Keratinocyte (primary cell): ENCODE measurements around the gene DDX5. TPM values are rescaled to one million over a fixed set of nuclear protein-coding genes. Genes with fewer than 3 reads are reported as not detected.

Source experiments
- DNase-seq: peaks from one replicate; pipeline ENCODE4 v3.0.0-alpha.2; 2011; ENCODE audit warnings: low read depth, missing footprints, low spot score
- FAIRE-seq: peaks from 2 replicates; lab custom pipeline; 2011; peaks lifted over from hg19 to GRCh38; lab: Jason Lieb, UNC
- H2AFZ ChIP-seq: 2 replicates; pipeline ENCODE4 v1.6.0; 2012; ENCODE audit warnings: low read length, control low read depth, inconsistent platforms; ENCODE audit not compliant: control insufficient read depth
- H3K27ac ChIP-seq: 2 replicates; pipeline ENCODE4 v1.5.1; 2011; ENCODE audit warnings: low read length; ENCODE audit not compliant: control insufficient read depth, insufficient read depth
- H3K27me3 ChIP-seq: 3 replicates; pipeline ENCODE4 v1.6.0; 2011; ENCODE audit warnings: low read length; ENCODE audit not compliant: control insufficient read depth, insufficient read depth; ENCODE audit errors: extremely low read depth
- H3K36me3 ChIP-seq, 2 experiments: 2 replicates in 1 of 2; 3 replicates in 1 of 2; pipeline ENCODE4 v1.5.1; 2011; ENCODE audit warnings: low read length in 2 of 2, mild to moderate bottlenecking in 1 of 2; ENCODE audit not compliant: control insufficient read depth in 2 of 2, insufficient read depth in 2 of 2; ENCODE audit errors: extremely low read depth in 1 of 2
- H3K4me1 ChIP-seq: 3 replicates; pipeline ENCODE4 v1.5.1; 2011; ENCODE audit warnings: low read length; ENCODE audit not compliant: control insufficient read depth, insufficient read depth; ENCODE audit errors: extremely low read depth
- H3K4me2 ChIP-seq: 3 replicates; pipeline ENCODE4 v1.6.0; 2011; ENCODE audit warnings: low read depth, low read length; ENCODE audit not compliant: control insufficient read depth, insufficient read depth; ENCODE audit errors: extremely low read depth
- H3K4me3 ChIP-seq, 3 experiments: fragments of 200-600 bp in 1 of 3; sonication (generic) in 1 of 3; 2 replicates in 2 of 3; 3 replicates in 1 of 3; pipeline ENCODE4 v1.5.1; 2011 to 2016; ENCODE audit warnings: low read length in 3 of 3, mild to moderate bottlenecking in 3 of 3, control low read depth in 2 of 3, inconsistent platforms in 1 of 3, low read depth in 1 of 3, mixed read lengths in 1 of 3, mixed run types in 1 of 3, moderate library complexity in 1 of 3; ENCODE audit not compliant: control insufficient read depth in 2 of 3, insufficient read depth in 2 of 3; ENCODE audit errors: extremely low read depth in 1 of 3
- H3K79me2 ChIP-seq: 2 replicates; pipeline ENCODE4 v1.6.0; 2012; ENCODE audit warnings: low read length; ENCODE audit not compliant: control insufficient read depth, insufficient read depth
- H3K9ac ChIP-seq: 3 replicates; pipeline ENCODE4 v1.6.0; 2011; ENCODE audit warnings: low read length; ENCODE audit not compliant: control insufficient read depth, insufficient read depth; ENCODE audit errors: extremely low read depth
- H3K9me1 ChIP-seq: 3 replicates; pipeline ENCODE4 v1.6.0; 2011; ENCODE audit warnings: low read length; ENCODE audit not compliant: control insufficient read depth, insufficient read depth; ENCODE audit errors: extremely low read depth
- H3K9me3 ChIP-seq: 2 replicates; pipeline ENCODE4 v1.5.1; 2012; ENCODE audit warnings: low read depth, low read length; ENCODE audit not compliant: control insufficient read depth
- H4K20me1 ChIP-seq: 3 replicates; pipeline ENCODE4 v1.6.0; 2011; ENCODE audit warnings: low read length; ENCODE audit not compliant: control insufficient read depth, insufficient read depth; ENCODE audit errors: extremely low read depth
- EZH2 ChIP-seq: IDR thresholded peaks from one replicate; pipeline ENCODE4 v1.6.1; 2012; ENCODE audit warnings: inconsistent platforms, mild to moderate bottlenecking, low read length, moderate library complexity
- dilution Hi-C: fragments of 300-500 bp; cut with MboI; formaldehyde crosslinking; loops from one replicate; pipeline ENCODE4 v1.7.0; 2020; ENCODE audit warnings: low sequenced_read_pairs; ENCODE audit not compliant: extremely low pct_ligation_motif_present
- polyA plus RNA-seq, 5 experiments: library from polyadenylated mRNA; depleted of rRNA in 3 of 5; stranded (reverse) in 3 of 5; stranded (forward) in 1 of 5; unstranded in 1 of 5; fragments of >200 nt; gene quantifications; 1 replicate in 1 of 5; 2 replicates in 3 of 5; 3 replicates in 1 of 5; pipeline versions ENCODE4 v1.2.1 to v1.2.3, GENCODE V29; 2011 to 2012; ENCODE audit warnings: missing spikeins in 2 of 5, low read depth in 1 of 5, low replicate concordance in 1 of 5
- TF ChIP-seq, protein P1 (sequence below), 3 experiments: IDR thresholded peaks in 1 of 3; conservative IDR thresholded peaks in 1 of 3; optimal IDR thresholded peaks in 1 of 3; 2 replicates in 2 of 3; 3 replicates in 1 of 3; pipeline versions ENCODE3 to v1.5.1; 2011; ENCODE audit warnings: low read length in 3 of 3, mild to moderate bottlenecking in 3 of 3, moderate library complexity in 2 of 3, control low read depth in 1 of 3, inconsistent platforms in 1 of 3; ENCODE audit not compliant: insufficient read depth in 2 of 3; ENCODE audit errors: extremely low read depth in 1 of 3

DDX5 gene
- polyA plus RNA-seq, 1 donor (not counting 4 experiments of a cell fraction or from before 2014, with no cell fraction given): 793 TPM

DNA sequence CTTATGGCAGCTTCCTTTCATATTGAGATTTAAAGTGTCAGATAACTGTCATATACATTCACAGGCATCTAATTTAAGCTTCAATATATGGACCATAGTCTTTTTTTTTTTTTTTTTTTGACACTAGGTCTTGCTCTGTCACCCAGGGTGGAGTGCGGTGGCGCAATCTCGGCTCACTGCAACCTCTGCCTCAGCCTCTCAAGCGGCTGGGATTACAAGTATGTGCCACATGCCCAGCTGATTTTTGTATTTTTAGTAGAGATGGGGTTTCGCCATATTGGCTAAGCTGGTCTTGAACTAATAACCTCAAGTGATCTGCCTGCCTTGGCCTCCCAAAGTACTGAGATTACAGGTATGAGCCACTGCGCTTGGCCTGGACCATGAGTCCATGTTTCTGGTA is 14.3 kb upstream of the DDX5 start:
- H3K4me2 ChIP-seq: no peak overlapping the region
- DNase-seq: no peak
- no peak for TF ChIP-seq EZH2
- TF ChIP-seq, protein P1, sequence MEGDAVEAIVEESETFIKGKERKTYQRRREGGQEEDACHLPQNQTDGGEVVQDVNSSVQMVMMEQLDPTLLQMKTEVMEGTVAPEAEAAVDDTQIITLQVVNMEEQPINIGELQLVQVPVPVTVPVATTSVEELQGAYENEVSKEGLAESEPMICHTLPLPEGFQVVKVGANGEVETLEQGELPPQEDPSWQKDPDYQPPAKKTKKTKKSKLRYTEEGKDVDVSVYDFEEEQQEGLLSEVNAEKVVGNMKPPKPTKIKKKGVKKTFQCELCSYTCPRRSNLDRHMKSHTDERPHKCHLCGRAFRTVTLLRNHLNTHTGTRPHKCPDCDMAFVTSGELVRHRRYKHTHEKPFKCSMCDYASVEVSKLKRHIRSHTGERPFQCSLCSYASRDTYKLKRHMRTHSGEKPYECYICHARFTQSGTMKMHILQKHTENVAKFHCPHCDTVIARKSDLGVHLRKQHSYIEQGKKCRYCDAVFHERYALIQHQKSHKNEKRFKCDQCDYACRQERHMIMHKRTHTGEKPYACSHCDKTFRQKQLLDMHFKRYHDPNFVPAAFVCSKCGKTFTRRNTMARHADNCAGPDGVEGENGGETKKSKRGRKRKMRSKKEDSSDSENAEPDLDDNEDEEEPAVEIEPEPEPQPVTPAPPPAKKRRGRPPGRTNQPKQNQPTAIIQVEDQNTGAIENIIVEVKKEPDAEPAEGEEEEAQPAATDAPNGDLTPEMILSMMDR (optimal IDR thresholded peaks at IDR 0.05 in 1 of 3, IDR thresholded peaks at IDR 0.05 in 1 of 3, conservative IDR thresholded peaks at IDR 0.05 in 1 of 3; ENCODE audit: extremely low read depth in 1 of 3, insufficient read depth in 2 of 3, low read length in 3 of 3): no peak
- H3K9ac ChIP-seq: no peak overlapping the region
- peaks cover 28 to 30% of the 10 kb centered on the region in 2 experiments for H3K36me3 ChIP-seq
- H3K9me3 ChIP-seq: no peaks in the 10 kb centered on the region
- no peaks in the 10 kb centered on the region for H3K27me3 ChIP-seq
- no peak for FAIRE-seq
- no peaks in the 10 kb centered on the region for H3K9me1 ChIP-seq
- peaks cover 2% of the 10 kb centered on the region for H3K79me2 ChIP-seq
- no peak overlapping the region for H3K4me3 ChIP-seq
- H4K20me1 ChIP-seq: no peaks in the 10 kb centered on the region
- dilution Hi-C loops: no loop called here
- no peaks in the 10 kb centered on the region for H3K4me1 ChIP-seq
- no peak overlapping the region for H2AFZ ChIP-seq
- H3K27ac ChIP-seq: no peak overlapping the region

DNA sequence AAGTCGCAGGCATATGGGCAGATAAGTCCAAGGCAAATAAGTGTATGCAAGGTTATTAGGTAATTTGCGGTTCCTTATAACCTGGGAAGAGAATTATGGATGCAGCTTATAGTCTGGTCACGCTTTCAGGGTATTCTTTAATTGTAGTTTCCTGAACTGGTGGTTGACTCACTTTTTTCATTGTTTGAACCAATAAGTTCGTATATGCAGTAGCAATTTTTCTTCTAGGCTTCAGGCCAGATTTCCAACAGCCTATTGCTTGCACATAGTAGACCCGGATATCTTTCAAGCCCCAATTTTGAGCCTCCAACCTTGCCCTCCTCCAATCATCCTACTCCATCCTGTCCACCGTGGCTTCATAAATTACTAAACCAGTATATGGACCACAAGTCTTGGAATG is 13.5 kb upstream of the DDX5 start:
- no peaks in the 10 kb centered on the region for H3K4me1 ChIP-seq
- H3K79me2 ChIP-seq: peaks cover 4% of the 10 kb centered on the region
- no peak overlapping the region for H2AFZ ChIP-seq
- no peaks in the 10 kb centered on the region for H3K9me3 ChIP-seq
- H3K4me3 ChIP-seq: no peak overlapping the region
- TF ChIP-seq EZH2: no peak
- TF ChIP-seq, protein P1 (optimal IDR thresholded peaks at IDR 0.05 in 1 of 3, IDR thresholded peaks at IDR 0.05 in 1 of 3, conservative IDR thresholded peaks at IDR 0.05 in 1 of 3; ENCODE audit: extremely low read depth in 1 of 3, insufficient read depth in 2 of 3, low read length in 3 of 3): no peak
- no peak for FAIRE-seq
- no peaks in the 10 kb centered on the region for H3K27me3 ChIP-seq
- peaks cover 27 to 29% of the 10 kb centered on the region in 2 experiments for H3K36me3 ChIP-seq
- H3K9ac ChIP-seq: no peak overlapping the region
- H4K20me1 ChIP-seq: no peaks in the 10 kb centered on the region
- no peaks in the 10 kb centered on the region for H3K9me1 ChIP-seq
- DNase-seq: no peak
- dilution Hi-C loops: no loop called here
- H3K4me2 ChIP-seq: no peak overlapping the region
- H3K27ac ChIP-seq: no peak overlapping the region
